LNCaP clone FGC (cell line): Measurements from ENCODE around the gene RAB30.

ENCODE experiments used
- DNase-seq: peaks from one replicate; pipeline ENCODE4 v3.0.0-alpha.2; 2011; ENCODE audit warnings: low read depth
- H3K4me3 ChIP-seq: 2 replicates; pipeline ENCODE4 v1.5.1; 2011; ENCODE audit warnings: mild to moderate bottlenecking, low read depth, low read length, control low read depth
- TF ChIP-seq, protein P1 (sequence below): IDR thresholded peaks from 2 replicates; pipeline ENCODE4 v1.5.1; 2012; ENCODE audit warnings: mild to moderate bottlenecking; ENCODE audit not compliant: control insufficient read depth, insufficient read depth; ENCODE audit errors: extremely low read depth

The RAB30 gene

DNA sequence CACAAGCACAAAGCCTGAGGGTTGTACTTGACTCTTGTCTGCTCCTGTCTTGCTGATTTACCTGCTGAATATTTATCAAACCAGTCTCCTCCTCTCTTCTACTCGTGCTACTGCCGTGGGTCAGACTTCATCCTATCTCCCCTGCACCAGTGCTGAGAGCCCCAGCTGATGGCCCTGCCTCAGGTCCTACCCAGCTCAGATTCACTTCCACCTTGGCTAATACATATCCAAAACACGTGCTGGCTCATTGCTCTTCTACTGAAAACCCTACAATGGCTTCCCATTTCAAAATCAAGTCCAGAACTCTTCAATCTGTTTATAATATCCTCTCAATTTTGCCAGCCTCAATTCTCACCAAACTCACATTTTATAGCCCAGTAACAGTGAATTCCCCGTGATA lies 48.3 kb downstream of the RAB30 start:
- TF ChIP-seq, protein P1, sequence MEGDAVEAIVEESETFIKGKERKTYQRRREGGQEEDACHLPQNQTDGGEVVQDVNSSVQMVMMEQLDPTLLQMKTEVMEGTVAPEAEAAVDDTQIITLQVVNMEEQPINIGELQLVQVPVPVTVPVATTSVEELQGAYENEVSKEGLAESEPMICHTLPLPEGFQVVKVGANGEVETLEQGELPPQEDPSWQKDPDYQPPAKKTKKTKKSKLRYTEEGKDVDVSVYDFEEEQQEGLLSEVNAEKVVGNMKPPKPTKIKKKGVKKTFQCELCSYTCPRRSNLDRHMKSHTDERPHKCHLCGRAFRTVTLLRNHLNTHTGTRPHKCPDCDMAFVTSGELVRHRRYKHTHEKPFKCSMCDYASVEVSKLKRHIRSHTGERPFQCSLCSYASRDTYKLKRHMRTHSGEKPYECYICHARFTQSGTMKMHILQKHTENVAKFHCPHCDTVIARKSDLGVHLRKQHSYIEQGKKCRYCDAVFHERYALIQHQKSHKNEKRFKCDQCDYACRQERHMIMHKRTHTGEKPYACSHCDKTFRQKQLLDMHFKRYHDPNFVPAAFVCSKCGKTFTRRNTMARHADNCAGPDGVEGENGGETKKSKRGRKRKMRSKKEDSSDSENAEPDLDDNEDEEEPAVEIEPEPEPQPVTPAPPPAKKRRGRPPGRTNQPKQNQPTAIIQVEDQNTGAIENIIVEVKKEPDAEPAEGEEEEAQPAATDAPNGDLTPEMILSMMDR, result no peak
- no peak overlapping the region for H3K4me3 ChIP-seq
- no peak for DNase-seq

DNA sequence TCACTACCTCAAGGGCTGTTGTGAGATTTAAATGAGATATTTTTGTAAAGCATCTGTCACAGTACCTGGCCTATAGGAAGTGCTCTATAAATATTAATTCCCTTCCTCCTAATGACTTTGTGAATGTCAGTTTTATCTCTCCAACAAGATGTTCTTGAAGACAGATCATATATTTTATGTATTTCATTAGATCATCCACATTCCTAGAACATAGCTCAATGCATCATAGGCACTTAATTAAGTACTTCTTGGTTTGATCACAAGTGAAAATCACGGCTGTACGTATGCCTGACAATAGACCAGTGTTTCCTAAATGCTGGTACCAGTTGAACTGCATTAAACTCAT lies 49.9 kb downstream of the RAB30 start:
- TF ChIP-seq, protein P1, result no peak
- no peak overlapping the region for H3K4me3 ChIP-seq
- DNase-seq, result no peak

DNA sequence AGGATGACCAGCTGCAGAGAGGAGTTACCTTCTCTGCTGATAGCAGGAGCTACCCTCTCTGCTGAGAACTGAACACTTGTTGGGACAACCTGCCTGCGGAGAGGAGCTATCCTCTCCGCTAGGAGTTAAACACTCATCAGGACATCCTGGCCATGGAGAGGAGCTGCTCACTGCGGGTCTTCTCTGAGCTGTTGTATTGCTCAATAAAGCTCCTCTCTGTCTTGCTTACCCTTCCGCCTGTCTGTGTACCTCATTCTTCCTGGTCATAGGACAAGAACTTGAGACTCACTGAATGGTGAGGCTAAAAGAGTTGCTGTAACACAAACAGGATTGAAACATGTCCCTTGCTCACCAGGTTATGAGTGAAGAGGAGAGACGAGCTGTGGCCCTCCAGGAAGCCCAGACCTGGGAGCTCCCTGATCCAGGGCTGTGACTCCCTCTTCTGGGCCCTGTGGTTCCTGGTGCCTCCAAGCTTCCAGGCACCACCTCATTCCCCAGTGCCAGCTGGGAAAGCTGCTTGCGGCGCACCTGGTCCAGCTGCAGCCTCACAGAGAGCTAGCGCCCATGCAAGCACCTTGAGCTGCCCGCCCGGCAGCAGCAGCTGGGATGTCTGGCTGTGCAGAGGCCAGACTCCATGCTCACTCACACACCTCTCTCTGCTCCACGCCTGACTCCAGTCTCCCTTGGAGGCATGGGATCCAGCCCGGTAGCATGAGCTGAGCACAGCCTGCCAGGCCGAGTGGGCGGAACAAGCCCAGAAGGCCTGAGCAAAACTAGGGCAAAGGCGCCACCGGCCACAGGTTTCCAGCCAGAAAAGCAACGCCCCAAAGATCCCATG lies 50.5 kb downstream of the RAB30 start:
- H3K4me3 ChIP-seq, result no peak overlapping the region
- TF ChIP-seq, protein P1, result no peak
- no peak for DNase-seq

DNA sequence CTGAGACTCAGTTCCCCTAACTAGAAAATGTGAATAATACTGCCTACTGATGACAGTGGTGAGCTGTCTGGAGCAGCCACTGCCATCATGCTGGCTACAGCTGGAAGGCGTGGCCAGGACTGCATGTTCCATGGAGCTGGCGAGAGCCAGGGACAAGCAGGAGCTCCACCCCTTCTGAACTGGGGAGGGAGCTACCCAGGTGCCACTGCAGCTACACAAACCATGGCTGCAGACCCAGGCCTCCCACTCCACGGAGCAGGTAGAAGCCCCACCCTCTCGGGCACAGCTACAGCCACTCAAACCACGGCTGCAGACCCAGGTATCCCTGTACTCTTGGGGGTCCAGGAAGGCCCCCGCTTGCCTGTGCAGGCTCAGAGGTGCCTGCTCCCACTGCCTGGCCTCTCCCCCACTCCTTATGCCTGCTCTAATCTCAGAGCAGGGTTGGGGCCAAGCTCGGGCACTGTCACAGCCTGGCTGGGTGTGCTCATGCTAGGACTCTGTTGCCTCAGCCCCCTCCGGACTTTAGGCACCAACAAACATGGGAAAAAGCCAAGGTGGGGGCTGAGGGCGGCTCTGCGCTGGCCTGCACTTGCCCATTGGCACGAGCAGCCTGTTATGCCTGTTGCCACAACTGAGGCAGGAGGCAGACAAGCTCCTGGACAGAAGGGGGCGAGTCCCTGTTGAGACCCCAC lies 51.7 kb downstream of the RAB30 start:
- TF ChIP-seq, protein P1, result no peak
- DNase-seq, result no peak
- H3K4me3 ChIP-seq, result no peak overlapping the region

DNA sequence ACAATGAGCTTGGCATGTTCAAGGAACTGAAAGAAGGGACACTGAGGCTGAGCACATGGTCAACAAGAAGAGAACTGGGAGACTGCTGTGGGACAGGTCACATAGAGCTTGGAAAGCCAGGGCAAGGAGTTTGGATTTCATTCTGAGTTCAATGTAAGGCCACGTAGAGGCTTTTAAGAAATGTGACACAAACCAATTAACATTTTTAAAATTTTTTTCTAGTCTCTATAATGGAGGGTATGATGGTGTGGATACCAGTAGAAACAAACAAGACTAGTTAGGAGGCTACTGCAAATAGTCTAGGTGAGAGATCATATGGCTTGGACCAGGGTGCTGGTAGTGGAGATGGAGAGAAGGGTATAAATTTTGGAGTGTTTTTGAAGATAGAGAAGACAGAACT lies 56.7 kb downstream of the RAB30 start:
- DNase-seq, result no peak
- TF ChIP-seq, protein P1, result no peak
- no peak overlapping the region for H3K4me3 ChIP-seq

DNA sequence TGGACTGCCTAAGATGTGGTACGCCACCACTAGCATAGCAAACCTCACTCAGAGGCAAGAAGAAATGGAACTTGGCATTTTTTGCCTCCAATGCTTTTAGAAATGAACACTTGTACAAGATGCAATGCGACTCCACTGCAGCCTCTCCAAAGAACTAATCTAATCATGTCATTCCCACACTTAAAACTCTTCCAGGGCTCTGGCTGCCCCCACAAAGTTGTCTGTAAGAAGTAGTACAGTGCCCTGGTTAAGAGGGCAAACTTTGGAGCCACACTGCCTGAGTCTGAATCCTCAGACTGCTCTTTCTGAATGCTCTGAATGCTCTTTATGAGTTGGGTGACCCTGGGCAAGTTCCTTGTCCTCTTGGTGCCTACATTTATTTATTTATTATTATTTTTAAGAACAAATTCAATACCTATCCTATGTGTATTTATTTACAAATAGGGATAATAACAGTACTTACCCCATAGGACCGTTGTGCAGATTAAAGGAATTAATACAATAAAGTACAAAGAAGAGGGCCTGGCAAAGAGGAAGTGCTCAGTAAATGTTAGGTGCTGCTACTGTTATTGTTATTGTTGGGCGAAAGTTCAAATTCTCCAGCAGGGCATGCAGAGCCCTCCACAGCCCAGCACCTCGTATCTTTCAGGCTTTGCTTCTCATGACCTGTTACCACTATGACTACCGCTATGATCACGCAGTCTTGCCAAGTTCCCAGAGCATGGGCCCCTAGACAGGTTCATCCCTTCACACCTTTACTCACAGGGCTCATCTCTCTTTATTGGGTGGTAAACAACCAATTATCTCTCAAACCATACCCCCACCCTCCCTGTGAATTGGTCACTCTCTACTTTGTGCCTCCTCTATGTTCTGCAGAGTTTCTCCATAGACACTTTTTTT lies 59.3 kb downstream of the RAB30 start:
- TF ChIP-seq, protein P1, result no peak
- DNase-seq, result no peak
- no peak overlapping the region for H3K4me3 ChIP-seq
